GM18520 (cell line): ENCODE results near the gene OR5H1.
"Not testable (repeated sequence)": the region's sequence is repeated elsewhere in the genome, so short reads cannot be mapped to it uniquely, and the experiment has no call there.

Experiments used
- ATAC-seq: cut with Tn5 transposase; IDR thresholded peaks from one replicate; pipeline ENCODE4 v1.9.1; 2021; ENCODE audit not compliant: unreplicated experiment

The OR5H1 gene

GRCh38 chr3:98130421-98130820 is at the start of gene OR5H1:
Gene OR5H1, plus strand, starts transcription at chr3:98130721. Its CDS starts 1,977 bp downstream, at chr3:98132698.
- no peak for ATAC-seq

DNA sequence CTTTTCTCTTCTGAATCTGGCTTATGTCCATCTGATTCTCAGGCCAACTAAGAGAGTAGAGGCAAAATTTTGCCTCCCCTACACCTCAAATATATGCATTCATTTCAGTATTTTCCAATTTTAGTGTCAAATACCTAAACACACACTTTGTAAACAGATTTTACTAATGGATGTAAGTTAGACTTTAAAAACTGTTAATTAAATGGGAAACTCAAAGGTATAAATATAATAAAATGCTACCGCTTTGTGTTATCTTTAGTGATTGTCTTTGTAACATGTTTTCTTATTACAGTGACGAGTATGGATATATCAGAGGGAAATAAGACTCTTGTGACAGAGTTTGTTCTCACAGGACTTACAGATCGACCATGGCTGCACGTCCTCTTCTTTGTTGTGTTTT is 43.6 kb upstream of the OR5H1 start, which contains the start of gene OR5AC2:
TSS of gene OR5AC2 (plus strand) at position 301 of the 400 bp plus-strand sequence. CDS start at position 301, 0 bp downstream.
- no peak for ATAC-seq

DNA sequence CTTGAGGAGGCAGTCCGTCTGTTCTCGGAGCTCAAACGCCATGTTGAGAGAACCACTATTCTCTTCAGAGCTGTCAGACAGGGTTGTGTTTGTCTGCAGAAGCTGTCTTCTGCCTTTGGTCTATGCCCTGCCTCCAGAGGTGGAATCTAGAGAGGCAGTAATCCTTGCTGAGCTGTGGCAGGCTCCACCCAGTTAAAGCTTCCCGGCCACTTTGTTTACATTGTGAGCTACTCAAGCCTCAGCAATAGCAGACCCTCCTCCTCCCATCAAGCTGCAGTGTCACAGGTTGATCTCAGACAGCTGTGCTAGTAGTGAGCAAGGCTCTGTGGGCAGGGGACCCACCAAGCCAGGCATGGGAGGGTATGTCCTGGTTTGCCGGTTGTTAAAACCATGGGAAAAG is 34.6 kb upstream of the OR5H1 start:
- ATAC-seq, result no peak

GRCh38 chr3:98099848-98100247 is 30.7 kb upstream of the OR5H1 start:
- no peak for ATAC-seq

- ATAC-seq, result no peak
Measured at GRCh38 chr3:98108162-98108561, 22.4 kb upstream of the OR5H1 start.

GRCh38 chr3:98109807-98110549 is 20.5 kb upstream of the OR5H1 start:
- ATAC-seq, result no peak

DNA sequence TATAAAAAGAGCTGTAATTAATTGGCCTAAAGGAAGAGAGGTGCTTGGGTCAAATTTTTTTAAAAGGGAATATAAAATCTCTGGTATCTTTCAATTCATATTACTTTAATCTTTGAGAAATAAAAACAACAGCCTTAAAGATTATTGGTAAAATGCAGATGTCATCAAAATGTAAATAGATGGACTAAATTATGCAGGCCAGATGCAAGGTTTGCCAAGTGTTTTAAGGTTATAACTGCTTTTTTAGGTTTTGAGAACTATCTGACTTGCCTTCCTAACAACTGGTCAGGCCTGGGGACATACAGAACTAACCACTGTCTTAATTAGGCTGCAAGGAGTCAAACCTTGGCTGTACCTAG is 20.0 kb upstream of the OR5H1 start:
- ATAC-seq, result no peak

GRCh38 chr3:98114264-98114663 is 16.3 kb upstream of the OR5H1 start:
- no peak for ATAC-seq

DNA sequence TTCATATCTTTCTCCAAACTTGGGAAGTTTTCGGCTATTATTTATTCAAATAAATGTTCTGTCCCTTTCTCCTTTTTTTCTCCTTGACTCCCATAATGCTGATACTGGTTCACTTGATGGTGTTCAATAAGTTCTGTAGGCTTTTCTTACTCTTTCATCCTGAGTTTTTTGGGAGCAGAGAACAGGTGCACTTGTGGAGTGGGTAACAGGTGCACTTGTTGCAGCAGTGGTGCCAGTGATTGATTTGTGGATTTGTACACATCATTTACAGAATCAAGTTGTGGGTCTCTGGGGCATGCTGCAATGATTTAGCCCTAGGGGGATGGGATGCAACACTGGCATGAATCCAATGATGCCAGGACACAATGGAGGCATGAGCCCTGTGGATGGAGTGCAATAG is 14.8 kb upstream of the OR5H1 start:
- no peak for ATAC-seq

DNA sequence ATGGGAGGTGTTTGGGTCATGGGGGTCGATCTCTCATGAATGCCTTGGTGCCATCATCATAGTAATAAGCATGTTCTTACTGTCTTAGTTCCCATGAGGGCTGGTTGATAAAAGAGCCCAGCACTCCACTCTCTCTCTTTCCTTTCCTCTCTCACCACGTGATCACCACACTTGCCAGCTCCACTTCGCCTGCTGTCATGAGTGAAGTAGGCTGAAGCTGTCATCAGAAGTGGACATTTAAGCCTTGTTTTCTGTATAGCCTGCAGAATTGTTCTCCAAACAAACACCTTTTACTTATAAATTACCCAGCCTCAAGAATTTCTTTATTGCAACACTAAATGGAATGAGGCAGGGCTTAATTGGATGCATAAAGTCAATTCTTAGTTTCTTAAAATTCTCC is 6.1 kb downstream of the OR5H1 start:
- ATAC-seq, result no peak

DNA sequence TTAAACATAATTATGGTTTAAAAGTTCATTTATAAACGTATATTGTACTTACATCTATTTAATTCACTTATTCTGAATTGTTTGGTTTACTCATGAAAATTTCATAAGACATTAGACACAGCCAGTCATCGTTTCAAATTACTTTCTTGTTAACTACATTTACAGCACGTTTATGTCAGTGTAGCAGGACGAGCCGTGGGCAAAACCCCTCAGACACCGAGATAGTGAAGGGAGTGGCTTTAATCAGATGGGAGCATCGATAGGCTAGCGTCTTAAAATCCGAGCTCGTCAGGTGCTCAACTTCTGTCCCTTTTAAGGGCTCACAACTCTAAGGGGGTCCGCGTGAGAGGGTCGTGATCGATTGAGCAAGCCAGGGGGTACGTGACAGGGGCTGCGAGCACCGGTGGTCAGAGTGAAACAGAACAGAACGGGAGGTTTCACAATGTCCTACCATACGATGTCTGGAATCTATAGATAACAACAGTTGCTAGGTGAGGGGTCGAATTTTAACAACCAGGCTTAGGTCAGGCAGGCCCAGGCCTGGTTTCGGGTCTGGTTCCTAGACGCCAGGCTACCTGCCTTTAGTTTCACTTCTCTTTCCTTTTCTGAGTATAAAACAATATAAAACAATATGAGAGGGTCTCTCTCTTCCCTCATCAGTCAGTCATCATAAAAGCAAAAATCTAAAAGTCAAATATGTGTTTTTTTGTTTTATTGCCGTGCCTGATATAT is 7.5 kb downstream of the OR5H1 start:
- not testable (repeated sequence) for ATAC-seq

DNA sequence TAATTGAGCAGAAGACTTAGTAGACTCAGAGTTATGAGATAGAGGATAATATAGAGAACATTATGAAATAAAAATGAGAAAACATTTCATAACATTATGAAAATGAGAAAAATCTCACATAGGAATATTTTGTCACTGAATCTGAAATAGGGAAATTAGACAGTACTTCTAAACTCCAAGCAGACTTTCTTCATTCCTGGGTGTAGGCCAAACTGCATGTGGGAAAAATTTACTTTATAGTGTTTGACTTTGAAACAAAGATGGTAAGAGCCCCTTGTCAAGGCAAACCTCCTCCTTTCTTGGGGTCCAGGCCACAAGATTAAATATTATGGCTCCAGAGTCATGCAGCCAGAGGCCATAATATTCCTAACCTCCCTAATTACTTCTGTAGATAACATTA is 10.0 kb downstream of the OR5H1 start:
- no peak for ATAC-seq

- no peak for ATAC-seq
Measured at GRCh38 chr3:98147179-98147578, 16.7 kb downstream of the OR5H1 start, which contains the start of gene OR5H14. Gene OR5H14, plus strand, starts transcription at chr3:98147479. Its CDS starts 1,907 bp downstream, at chr3:98149386.

DNA sequence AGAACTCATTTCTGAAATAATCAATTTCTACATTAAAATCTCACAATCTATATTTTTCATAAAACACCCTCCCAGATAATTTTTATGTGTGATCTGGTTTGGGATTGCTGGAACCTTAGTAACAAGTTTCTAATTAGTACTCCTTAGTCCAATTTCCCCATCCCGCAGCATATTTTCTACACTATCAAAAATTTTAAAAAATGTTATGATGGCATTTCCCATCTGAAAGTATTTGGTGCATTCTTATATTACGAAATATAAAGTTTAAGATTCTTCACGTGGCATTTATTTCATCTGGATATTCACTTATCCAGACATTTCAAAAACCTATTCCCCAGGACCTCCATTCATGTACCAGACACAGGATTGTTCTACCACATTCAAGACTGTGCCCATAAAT is 18.2 kb downstream of the OR5H1 start:
- ATAC-seq, result no peak

DNA sequence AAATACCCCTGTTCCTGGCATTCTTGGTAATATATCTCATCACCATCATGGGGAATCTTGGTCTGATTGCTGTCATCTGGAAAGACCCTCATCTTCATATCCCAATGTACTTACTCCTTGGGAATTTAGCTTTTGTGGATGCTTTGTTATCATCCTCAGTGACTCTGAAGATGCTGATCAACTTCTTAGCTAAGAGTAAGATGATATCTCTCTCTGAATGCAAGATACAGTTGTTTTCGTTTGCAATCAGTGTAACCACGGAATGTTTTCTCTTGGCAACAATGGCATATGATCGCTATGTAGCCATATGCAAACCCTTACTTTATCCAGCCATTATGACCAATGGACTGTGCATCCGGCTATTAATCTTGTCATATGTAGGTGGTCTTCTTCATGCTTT is 18.9 kb downstream of the OR5H1 start:
- ATAC-seq, result not testable (repeated sequence)

DNA sequence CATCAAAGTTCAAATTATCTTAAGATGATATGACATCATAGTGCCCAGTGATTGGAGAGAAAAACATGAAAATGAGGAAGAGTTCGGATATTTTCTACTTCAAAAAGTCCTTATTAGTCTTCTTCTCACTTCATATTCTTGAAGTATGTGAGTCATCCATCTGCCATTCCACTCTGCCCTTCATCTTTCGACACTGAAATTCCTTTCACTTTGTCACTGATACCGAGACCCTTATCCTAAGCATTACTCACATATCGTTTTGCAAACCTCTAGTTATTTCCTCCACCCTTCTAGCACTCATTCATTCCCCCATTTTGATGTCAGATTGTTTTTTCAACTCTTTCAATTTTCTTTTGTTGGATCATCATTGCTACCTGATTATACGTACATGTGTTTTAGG is 20.7 kb downstream of the OR5H1 start:
- ATAC-seq, result no peak

DNA sequence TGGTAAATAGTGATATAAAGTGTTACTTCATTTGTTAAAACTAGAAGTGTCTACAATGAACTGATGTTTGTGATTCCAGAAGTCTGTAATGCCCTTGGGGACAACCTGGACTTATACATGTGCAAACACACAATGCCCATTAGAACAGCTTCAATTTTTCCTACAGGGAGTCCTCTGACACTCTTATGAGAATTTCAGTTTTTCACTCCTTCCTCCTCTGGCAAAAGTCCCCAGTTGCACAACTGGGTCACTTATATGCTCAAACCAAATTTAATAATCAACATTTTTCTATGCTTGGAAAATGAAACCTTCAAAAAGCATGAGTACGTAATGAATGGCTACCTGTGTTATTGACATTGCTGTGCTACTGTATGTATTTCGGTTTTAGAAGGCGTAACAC is 35.9 kb downstream of the OR5H1 start, which contains the start of gene OR5H15:
TSS of gene OR5H15 (plus strand) at position 301 of the 400 bp plus-strand sequence. CDS start 2,004 bp downstream, outside the sequence.
- ATAC-seq, result no peak

GRCh38 chr3:98171071-98171470 is 40.5 kb downstream of the OR5H1 start:
- ATAC-seq, result no peak

DNA sequence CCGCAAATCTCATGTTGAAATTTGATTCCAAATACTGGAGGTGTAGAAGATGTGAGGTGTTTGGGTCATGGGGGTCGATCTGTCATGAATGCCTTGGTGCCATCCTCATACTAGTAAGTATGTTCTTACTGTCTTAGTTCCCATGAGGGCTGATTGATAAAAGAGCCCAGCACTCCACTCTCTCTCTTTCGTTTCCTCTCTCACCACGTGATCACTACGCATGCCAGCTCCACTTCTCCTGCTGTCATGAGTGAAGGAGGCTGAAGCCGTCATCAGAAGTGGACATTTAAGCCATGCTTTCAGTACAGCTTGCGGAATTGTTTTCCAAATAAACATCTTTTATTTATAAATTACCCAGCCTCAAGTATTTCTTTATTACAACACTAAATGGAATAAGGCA is 42.1 kb downstream of the OR5H1 start:
- no peak for ATAC-seq

DNA sequence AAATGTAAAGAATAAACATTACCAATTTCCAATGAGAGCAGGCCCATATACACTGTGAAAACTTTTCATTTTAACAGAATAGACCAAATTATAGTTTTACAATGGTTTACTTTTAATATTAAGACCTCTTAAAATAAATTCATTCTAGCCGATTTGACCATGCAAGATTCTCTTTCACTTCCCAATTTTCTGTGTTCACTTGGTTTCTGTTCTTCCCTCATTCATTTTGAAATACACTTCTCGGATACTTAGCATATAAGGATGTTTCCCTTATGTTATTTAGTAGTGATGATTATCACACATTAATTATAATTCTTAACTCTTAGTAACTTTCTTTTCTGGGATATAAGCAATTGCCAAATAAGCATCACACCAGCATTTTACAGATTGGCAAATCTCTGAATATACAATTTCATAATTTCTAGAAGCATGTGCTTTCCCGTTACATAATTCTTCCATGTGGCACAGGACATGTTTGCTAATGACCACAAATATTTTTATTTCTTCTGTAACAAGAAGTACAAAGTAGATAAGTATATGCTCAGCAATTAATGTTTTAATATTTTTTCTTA is 49.9 kb downstream of the OR5H1 start:
- no peak for ATAC-seq

- ATAC-seq, result no peak
Measured at GRCh38 chr3:98182196-98182595, 51.7 kb downstream of the OR5H1 start.

- no peak for ATAC-seq
Measured at GRCh38 chr3:98185180-98185579, 54.7 kb downstream of the OR5H1 start.
